Body of pancreas (tissue), 4 donors: Measurements from ENCODE around the gene ARHGEF4.

ENCODE experiments used
- POLR2A ChIP-seq, 3 donors: fragments of 450-650 bp; IDR thresholded peaks; one replicate each; pipeline ENCODE4 v1.6.1; 2016; ENCODE audit warnings: antibody characterized with exemption in 3 of 3, mild to moderate bottlenecking in 2 of 3
- TF ChIP-seq, protein P1 (sequence below), 7 experiments: fragments of 450-650 bp in 4 of 7; fragments of 200-600 bp in 3 of 7; sonication (generic) in 3 of 7; IDR thresholded peaks; one replicate each; pipeline ENCODE4 v1.5.1; 2016 to 2019; ENCODE audit warnings: antibody characterized with exemption in 7 of 7

DNA sequence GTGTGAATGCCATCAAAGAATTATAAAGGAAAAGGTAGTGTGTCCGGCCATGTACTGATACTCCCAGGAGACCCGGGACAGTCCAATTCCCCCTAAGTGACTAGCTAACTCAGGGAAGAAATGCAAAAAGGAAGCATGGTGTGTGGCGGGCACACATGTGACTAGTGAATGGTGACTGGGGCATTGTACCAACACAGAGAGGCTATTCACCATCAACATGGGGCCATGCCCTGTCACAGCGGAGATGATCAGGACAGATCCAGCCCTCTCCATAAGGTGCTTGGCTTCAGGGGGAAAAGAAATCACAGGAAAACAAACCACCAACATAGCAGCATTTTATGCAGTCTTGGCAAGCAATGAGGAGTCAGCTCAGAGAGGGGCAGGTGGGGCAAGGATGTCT is 222.2 kb downstream of the ARHGEF4 start:
- TF ChIP-seq, protein P1, sequence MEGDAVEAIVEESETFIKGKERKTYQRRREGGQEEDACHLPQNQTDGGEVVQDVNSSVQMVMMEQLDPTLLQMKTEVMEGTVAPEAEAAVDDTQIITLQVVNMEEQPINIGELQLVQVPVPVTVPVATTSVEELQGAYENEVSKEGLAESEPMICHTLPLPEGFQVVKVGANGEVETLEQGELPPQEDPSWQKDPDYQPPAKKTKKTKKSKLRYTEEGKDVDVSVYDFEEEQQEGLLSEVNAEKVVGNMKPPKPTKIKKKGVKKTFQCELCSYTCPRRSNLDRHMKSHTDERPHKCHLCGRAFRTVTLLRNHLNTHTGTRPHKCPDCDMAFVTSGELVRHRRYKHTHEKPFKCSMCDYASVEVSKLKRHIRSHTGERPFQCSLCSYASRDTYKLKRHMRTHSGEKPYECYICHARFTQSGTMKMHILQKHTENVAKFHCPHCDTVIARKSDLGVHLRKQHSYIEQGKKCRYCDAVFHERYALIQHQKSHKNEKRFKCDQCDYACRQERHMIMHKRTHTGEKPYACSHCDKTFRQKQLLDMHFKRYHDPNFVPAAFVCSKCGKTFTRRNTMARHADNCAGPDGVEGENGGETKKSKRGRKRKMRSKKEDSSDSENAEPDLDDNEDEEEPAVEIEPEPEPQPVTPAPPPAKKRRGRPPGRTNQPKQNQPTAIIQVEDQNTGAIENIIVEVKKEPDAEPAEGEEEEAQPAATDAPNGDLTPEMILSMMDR (IDR thresholded peaks at IDR 0.05): no peak
- no peak for TF ChIP-seq POLR2A (IDR thresholded peaks at IDR 0.05)
